Tibial nerve (tissue), 4 donors: Measurements from ENCODE around the gene HSP90AB1.
"Not testable (repeated sequence)": the region's sequence is repeated elsewhere in the genome, so short reads cannot be mapped to it uniquely, and the experiment has no call there.

Source experiments
- EP300 ChIP-seq, 2 donors: sonication (generic); formaldehyde crosslinking; IDR thresholded peaks; one replicate each; pipeline ENCODE4 v1.6.1; 2017; ENCODE audit warnings: antibody characterized with exemption in 2 of 2, mild to moderate bottlenecking in 1 of 2
- TF ChIP-seq, protein P1 (sequence below), 5 experiments: fragments of 200-600 bp in 3 of 5; fragments of 450-650 bp in 2 of 5; sonication (generic) in 3 of 5; IDR thresholded peaks; one replicate each; pipeline ENCODE4 v1.5.1; 2016 to 2019; ENCODE audit warnings: antibody characterized with exemption in 5 of 5, mild to moderate bottlenecking in 3 of 5, moderate library complexity in 2 of 5

DNA sequence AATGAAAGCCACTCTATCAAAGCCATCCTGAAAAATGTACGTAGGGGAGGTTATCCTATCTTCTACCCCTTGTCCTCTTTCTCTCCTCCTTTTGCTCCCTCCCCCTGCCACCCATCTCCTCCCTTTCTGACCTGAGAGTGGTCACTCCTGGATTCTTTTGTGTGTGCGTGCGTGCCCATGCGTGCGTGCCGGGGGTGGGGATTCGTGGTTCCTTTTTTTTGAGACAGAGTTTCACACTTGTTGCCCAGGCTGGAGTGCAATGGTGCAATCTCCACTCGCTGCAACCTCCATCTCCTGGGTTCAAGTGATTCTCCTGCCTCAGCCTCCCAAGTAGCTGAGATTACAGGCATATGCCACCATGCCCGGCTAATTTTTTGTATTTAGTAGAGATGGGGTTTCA lies 15.5 kb upstream of the HSP90AB1 start:
- not testable (repeated sequence) for TF ChIP-seq EP300 (IDR thresholded peaks at IDR 0.05)
- TF ChIP-seq, protein P1, sequence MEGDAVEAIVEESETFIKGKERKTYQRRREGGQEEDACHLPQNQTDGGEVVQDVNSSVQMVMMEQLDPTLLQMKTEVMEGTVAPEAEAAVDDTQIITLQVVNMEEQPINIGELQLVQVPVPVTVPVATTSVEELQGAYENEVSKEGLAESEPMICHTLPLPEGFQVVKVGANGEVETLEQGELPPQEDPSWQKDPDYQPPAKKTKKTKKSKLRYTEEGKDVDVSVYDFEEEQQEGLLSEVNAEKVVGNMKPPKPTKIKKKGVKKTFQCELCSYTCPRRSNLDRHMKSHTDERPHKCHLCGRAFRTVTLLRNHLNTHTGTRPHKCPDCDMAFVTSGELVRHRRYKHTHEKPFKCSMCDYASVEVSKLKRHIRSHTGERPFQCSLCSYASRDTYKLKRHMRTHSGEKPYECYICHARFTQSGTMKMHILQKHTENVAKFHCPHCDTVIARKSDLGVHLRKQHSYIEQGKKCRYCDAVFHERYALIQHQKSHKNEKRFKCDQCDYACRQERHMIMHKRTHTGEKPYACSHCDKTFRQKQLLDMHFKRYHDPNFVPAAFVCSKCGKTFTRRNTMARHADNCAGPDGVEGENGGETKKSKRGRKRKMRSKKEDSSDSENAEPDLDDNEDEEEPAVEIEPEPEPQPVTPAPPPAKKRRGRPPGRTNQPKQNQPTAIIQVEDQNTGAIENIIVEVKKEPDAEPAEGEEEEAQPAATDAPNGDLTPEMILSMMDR (IDR thresholded peaks at IDR 0.05), result not testable (repeated sequence)
